ENCODE data around the gene RTP3.

- no peak for TF ChIP-seq YY1 (IDR thresholded peaks at IDR 0.05; ENCODE audit: low read depth)
- TF ChIP-seq, protein P1, sequence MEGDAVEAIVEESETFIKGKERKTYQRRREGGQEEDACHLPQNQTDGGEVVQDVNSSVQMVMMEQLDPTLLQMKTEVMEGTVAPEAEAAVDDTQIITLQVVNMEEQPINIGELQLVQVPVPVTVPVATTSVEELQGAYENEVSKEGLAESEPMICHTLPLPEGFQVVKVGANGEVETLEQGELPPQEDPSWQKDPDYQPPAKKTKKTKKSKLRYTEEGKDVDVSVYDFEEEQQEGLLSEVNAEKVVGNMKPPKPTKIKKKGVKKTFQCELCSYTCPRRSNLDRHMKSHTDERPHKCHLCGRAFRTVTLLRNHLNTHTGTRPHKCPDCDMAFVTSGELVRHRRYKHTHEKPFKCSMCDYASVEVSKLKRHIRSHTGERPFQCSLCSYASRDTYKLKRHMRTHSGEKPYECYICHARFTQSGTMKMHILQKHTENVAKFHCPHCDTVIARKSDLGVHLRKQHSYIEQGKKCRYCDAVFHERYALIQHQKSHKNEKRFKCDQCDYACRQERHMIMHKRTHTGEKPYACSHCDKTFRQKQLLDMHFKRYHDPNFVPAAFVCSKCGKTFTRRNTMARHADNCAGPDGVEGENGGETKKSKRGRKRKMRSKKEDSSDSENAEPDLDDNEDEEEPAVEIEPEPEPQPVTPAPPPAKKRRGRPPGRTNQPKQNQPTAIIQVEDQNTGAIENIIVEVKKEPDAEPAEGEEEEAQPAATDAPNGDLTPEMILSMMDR (IDR thresholded peaks at IDR 0.05), result no peak
- TF ChIP-seq POLR2AphosphoS5 (IDR thresholded peaks at IDR 0.05; ENCODE audit: low read depth, low read length), result no peak
- no peak for TF ChIP-seq JUND (IDR thresholded peaks at IDR 0.05)
- TF ChIP-seq REST (IDR thresholded peaks at IDR 0.05; ENCODE audit: low read depth, low read length), result no peak
- no peak for TF ChIP-seq MEF2A (IDR thresholded peaks at IDR 0.05; ENCODE audit: borderline replicate concordance, low read depth)
- no peak for TF ChIP-seq ELF1 (IDR thresholded peaks at IDR 0.05)
- no peak for TF ChIP-seq TCF12 (IDR thresholded peaks at IDR 0.05)
- no peak for TF ChIP-seq FOXM1 (IDR thresholded peaks at IDR 0.05; ENCODE audit: low read depth)
- TF ChIP-seq ZBTB33 (IDR thresholded peaks at IDR 0.05; ENCODE audit: borderline replicate concordance, low read depth), result no peak
These were observed 35.3 kb downstream of the RTP3 start for GRCh38 chr3:46533091-46533490.
